GM13977 (cell line): Measurements from ENCODE around the gene TBC1D8B.
"Not testable (repeated sequence)": the region's sequence is repeated elsewhere in the genome, so short reads cannot be mapped to it uniquely, and the experiment has no call there.

Experiments used
- DNase-seq: peaks from one replicate; pipeline ENCODE4 v3.0.0; 2012; ENCODE audit warnings: low spot score
- CTCF ChIP-seq: IDR thresholded peaks from 2 replicates; pipeline ENCODE4 v1.5.1; 2012; ENCODE audit warnings: mild to moderate bottlenecking, control low read depth; ENCODE audit not compliant: insufficient read depth; ENCODE audit errors: extremely low read depth, missing control alignments
- in situ Hi-C: fragments of 300-500 bp; cut with MboI; formaldehyde crosslinking; loops from one replicate; pipeline ENCODE4 v1.12.0; 2022; ENCODE audit warnings: low sequenced_read_pairs, low pct_unique_long_range_greater_than_20kb, mixed read lengths, inconsistent platforms; ENCODE audit not compliant: unreplicated experiment

Gene TBC1D8B

GRCh38 chrX:106802388-106803275 is at the start of gene TBC1D8B:
Gene TBC1D8B (plus strand): TSS chrX:106802673. CDS start chrX:106802854, 181 bp downstream.
- in situ Hi-C loops, result no loop called here

DNA sequence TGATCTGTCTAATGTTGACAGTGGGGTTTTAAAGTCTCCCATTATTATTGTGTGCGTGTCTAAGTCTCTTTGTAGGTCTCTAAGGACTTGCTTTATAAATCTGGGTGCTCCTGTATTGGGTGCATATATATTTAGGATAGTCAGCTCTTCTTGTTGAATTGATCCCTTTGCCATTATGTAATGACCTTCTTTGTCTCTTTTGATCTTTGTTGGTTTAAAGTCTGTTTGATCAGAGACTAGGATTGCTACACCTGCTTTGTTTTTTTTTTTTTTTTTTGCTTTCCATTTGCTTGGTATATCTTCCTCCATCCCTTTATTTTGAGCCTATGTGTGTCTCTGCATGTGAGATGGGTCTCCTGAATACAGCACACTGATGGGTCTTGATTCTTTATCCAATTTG is 33.2 kb upstream of the TBC1D8B start:
- DNase-seq, in situ Hi-C loops: not testable (repeated sequence)

More at GRCh38 chrX:106802388-106803275, at the start of gene TBC1D8B:
- peak; percentile 4 for DNase-seq
- no peak for TF ChIP-seq CTCF

- no peak for TF ChIP-seq CTCF
- DNase-seq, result no peak
- in situ Hi-C loops, result no loop called here
Observed at GRCh38 chrX:106774981-106775380, 27.5 kb upstream of the TBC1D8B start.

- no peak for DNase-seq
- TF ChIP-seq CTCF, result no peak
- in situ Hi-C loops, result no loop called here
Observed at GRCh38 chrX:106780264-106780663, 22.2 kb upstream of the TBC1D8B start.

- in situ Hi-C loops, result no loop called here
Observed at GRCh38 chrX:106780664-106781377, 21.7 kb upstream of the TBC1D8B start.

GRCh38 chrX:106783716-106784115 is 18.8 kb upstream of the TBC1D8B start:
- no peak for DNase-seq
- in situ Hi-C loops, result no loop called here

More at GRCh38 chrX:106780664-106781377, 21.7 kb upstream of the TBC1D8B start:
- no peak for TF ChIP-seq CTCF
- DNase-seq, result no peak

More at GRCh38 chrX:106783716-106784115, 18.8 kb upstream of the TBC1D8B start:
- TF ChIP-seq CTCF, result no peak
